ENCODE results near the gene POLRMT.
"Not testable (repeated sequence)": the region's sequence is repeated elsewhere in the genome, so short reads cannot be mapped to it uniquely, and the experiment has no call there.

POLRMT gene

DNA sequence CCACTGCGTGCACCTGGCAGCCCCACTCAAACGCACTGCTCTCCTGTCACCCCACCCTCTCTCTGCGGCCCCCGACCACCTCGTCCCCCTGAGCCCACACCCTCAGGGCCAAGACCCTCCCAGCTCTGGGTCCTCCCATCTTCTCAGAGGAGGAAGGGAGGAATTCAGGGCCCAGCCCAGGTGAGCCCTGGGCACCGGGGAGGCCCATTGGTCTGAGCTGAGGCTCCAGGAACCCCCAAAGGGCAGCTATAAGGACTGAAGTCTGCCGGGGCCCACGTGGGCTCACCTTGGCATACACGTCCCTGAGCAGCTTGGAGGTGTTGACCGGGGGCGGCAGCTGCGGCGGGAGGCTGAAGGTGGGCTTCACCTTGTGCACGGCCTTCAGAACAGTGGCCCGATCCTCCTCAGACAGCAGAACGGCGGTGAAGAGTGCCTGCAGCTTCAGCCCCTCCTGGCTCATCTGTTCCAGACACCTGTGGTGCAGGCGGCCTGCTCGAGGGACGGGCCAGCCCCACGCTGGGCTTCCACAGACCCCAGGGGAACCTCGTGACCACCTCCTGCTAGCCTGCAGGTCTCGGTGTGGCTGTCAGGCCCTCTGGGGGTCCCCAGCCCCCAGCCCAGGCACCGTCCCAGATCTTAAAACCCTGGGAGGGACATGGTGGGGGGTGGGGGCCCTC is 8.8 kb downstream of the POLRMT start:
- no peak for DNase-seq

DNA sequence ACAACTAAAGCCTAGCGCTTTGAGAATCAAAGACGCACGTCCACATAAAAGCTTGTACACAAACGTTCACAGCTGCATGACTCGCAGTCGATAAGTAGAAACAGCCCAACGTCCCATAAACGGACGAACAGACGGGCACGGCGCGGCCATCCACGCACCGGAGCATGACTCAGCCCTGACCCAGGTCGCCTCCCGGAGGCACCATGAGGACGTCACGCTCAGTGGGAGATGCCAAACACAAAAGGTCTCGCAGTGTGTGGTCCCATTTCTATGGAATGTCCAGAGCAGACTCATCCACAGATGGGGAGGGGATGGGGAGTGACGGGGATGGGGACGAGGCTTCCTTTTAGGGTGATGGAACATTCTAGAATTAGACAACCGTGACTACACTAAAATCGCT is 9.4 kb downstream of the POLRMT start:
- DNase-seq, result no peak

DNA sequence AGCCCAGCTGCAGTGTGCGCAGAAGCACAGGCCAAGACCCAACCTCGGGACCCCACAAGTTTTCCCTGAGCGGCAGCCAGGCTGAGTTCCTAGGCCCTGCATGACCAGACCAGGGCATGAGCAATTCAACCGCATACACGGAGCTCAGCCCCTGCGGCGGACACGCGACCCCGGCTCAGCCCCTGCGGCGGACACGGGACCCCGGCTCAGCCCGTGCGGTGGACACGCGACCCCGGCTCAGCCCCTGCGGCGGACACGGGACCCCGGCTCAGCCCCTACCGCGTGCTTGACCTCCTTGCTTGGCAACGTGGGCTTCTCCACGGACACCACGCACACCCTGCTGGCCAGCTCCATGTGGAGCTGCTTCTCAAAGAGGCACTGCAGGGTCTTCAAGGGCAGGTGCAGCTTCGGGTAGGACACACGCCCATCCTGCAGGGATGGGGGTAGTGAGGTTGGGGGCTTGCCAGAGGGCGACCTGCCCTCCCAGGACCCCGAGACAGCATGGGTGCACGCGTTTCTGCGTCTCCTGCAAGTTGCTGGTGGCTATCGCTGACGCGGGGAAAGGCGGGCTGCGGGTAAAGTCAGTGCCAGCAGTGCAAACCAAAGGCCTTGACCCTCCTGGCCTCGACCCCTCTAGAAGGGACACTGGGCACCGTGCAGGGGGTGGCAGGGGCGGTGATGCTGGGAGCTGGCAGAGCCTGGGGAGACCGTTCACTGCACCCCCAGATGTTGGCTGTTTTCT is 10.0 kb downstream of the POLRMT start:
- DNase-seq, result no peak

DNA sequence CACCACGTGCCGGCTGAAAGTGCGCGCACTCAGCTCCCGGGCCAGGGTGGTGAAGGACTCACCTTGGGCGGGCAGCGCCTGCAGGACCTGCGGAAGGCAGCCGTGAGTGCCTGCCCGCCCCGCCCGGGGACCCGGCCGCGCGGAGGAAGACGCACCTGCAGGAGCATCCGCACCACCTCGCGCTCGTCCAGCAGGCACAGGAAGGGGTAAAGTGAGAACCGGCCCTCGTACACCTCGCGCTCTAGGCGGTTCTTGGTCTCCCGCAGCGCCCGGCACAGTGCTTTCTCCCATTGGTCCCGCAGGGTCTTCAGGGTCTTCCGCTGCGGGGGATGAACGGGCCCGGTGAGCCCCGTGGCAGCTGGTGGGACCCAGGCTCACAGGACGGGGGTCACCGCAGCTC is 10.7 kb downstream of the POLRMT start:
- DNase-seq, result no peak

DNA sequence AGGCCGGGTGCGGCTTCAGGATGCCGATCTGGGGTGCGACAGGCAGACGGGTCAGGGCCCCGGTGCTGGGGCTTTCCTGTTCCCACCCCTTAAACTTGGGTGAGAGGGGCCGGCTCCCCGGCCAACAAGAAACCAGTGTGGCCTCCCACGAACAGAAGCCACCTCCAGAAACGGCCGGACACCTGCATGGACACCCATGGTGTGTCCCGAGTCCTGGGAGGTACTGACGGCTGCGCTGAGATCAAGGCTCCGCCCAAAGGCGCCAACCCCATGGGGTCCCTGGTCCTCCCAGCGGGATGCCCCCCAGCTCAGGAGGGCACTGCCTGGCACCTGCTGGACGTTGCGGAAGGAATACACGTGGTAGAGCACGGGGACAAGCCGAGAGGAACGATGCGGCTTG is 11.5 kb downstream of the POLRMT start:
- no peak for DNase-seq

DNA sequence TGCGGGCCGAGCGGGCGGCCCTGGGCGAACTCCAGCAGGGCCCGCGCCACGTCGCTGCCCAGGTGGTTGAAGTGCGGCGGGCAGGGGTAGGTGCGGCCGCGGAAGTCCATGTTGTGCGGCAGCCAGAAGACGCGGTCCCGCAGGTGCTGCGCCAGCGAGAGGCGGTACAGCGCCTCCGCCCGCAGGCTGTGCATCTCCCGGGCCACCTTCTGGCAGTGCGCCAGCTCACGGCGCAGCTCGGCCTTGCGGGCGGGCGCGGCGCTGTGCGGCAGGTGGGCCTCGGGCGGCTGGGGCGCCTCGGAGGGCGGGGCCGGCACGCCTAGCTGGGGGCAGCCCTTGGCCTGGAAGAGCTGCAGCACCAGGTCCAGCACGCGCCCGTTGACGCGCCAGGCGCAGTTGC is 12.1 kb downstream of the POLRMT start:
- DNase-seq, result not testable (repeated sequence)

DNA sequence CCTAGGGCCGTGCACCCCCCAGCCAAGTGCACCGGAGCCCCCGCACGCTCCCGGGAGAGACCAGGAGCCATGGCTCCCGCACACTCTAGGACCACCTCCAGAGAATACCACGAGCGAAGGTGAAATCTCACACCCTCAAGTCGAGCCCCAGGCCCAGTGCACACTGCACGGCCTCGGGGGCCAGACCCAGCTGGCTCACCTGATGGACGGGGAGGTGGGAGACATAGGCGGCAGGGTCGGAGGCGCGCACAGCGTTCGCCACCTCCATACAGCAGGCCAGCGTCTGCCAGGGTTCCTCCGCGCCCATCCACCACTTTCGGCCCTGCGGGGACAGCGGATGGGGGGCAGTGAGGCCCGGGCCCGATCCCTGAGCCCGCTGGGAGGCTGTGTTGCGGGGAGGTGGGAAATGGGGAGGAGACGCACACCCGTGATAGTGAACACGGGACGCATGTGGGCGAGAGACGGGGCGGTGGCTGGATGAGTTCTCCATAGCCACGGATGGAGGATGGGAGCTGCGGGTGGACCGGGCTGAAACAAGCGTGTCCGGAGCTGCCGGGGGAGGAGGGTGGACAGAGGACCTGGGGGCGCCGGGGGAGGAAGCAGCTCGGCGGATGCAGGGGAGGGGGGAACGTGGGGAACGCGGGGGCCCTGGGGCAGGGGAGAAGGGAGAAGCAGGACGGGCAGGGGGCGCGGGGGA is 13.0 kb downstream of the POLRMT start:
- no peak for DNase-seq

DNA sequence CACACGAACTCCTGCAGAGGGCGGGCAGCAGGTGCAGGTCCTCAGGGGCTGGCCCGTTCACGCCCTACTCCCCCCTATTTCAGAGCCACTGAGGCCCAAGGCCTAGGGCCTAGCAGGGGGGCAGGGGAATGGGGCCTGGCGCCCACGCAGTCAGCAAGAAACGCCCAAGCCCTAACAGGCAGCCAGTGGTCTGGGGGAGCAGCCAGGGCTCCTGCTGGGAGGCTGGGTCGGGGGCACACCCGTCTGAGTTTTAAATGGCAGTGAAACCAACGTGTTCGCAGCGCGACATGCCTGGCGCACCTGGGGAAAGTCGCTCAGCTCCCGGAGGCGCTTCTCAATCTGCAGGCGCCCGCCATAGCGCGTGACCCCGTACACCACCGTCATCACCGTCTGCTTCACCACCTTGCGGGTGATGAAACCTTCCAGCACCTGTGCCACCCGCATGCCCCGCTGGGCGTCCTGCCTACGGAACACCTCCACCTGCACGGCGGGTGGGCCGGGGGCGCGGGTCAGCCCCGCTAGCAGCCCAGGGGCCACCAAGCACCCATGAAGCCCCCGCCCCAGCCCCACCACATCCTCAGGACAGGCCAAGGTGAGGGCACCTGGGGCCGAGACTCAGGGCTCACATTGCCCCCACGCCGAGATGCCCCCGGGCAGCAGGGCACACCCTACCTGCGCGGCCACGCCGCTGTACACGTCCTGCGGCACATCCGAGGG is 13.9 kb downstream of the POLRMT start:
- no peak for DNase-seq

DNA sequence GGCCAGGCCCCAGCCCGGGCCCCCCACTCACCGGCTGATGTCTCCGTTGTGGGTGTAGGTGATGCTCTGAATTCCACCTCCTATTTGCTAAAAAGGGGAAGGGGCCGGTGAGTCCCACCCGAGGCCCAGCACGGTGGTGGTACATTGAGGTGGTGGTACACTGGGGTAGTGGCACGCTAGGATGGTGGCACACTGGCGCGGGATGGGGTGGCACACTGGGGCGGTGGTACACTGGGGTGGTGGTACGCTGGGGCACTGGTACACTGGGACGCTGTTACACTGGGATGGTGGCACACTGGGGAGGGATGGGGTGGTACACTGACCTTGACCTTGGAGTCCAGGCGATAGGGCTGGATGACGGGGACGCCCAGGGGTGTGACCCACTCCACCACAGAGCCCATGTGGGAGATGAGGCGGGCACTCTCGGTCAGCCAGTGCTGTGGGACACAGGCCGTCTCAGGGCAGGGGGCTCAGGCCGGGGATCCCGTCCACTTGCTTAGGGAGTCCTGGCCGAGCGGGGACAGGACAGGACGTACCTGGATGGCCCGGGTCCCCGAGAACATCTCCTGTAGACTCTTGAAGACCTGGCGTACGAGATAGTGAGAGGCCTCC is 14.6 kb downstream of the POLRMT start:
- DNase-seq, result no peak

DNA sequence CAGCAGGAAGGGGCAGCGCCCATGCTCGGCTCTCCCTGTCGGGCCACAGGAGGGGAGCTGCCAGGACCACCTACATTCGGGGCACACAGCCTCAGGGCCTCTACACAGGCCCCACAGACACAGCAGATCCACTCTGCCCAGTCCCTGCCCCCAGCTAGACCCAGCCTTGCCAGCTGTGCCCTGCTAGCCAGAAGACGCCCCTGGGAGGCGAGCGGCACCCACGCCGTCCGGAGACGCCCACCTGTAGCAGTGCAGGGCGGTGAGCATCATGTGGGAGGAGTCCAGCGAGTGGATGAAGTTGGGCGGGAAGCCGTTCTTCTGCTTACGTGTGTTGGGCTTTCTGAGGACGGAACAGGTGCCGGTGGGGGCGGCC is 15.1 kb downstream of the POLRMT start:
- no peak for DNase-seq

DNA sequence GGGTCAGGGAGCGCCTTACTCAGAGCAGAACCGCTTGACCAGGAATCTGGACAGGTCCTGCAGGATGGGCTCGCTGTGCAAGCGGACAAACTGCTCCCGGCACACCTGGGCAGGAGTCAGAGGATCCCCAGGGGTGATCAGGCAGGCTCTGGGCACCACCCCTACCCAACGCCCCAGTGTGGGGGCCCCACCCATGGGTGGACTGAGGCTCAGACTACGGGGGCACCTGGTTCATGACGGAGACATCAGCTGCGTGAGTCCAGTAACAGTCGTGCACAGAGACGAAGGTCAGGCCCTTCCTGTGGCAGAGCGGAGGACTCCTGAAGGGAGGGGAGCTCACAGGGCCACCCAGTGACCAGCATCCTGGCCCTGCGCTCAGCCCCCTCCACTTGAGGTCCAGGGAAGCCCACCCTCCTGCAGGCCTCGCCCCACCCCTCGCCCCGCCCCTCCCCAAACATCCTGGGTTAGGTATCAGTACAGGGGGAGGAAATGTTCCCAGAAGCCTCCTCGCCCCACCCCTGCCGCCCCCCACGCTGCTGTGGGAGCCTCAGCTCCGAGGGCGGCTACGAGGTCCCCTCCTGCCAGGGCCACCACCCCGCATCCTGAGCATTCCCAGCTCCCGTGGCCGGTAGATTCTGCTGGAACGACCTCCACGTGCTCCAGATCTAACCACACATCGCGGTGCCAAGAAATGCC is 15.6 kb downstream of the POLRMT start:
- DNase-seq, result no peak

DNA sequence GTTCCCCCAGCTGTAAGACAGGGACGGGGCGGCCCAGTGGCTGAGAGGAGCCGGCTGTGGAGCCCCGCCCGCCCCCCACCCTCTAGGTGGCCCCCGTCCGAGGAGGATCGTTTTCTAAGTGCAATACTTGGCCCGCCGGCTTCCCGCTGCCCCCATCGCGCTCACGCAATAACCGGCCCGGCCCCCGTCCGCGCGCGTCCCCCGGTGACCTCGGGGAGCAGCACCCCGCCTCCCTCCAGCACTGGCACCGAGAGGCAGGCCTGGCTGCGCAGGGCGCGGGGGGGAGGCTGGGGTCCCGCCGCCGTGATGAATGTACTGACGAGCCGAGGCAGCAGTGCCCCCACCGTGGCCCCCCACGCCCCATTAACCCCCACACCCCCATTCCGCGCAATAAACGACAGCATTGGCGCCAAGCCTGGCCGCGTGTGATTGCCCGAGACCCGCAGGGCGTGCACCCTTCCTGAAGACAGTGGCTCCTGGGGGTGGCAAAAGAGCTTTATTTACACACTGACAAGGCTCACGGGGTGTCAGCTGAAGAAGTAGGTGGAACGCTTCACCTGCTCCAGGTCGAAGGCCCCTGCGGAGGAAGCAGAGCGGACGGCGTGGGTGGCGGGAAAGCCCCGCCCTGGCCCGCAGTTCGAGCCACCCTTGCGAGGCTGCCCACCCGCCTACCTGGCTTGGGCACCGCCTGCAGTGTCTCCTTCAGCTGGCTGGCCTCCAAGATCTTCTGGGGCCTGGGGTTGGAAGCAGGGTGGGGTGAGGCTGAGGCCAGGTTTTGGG is 16.4 kb downstream of the POLRMT start:
- DNase-seq, result no peak

DNA sequence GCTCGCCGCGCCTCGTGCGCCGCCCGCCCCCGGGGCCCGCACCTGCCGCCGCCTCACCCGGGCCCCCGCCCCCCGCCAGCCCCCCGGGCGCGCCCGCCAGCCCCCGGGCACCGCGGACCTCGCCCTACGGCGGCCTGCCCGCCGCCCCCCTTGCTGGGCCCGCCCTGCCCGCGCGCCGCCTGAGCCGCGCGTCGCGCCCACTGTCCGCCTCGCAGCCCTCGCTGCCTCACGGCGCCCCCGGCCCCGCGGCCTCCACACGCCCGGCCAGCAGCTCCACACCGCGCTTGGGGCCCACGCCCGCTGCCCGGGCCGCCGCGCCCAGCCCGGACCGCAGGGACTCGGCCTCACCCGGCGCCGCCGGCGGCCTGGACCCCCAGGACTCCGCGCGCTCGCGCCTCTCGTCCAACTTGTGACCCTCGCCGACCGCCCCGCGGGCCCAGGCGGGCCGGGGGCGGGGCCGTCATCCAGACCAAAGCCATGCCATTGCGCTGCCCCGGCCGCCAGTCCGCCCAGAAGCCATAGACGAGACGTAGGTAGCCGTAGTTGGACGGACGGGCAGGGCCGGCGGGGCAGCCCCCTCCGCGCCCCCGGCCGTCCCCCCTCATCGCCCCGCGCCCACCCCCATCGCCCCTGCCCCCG is 17.2 kb downstream of the POLRMT start:
- no peak for DNase-seq

DNA sequence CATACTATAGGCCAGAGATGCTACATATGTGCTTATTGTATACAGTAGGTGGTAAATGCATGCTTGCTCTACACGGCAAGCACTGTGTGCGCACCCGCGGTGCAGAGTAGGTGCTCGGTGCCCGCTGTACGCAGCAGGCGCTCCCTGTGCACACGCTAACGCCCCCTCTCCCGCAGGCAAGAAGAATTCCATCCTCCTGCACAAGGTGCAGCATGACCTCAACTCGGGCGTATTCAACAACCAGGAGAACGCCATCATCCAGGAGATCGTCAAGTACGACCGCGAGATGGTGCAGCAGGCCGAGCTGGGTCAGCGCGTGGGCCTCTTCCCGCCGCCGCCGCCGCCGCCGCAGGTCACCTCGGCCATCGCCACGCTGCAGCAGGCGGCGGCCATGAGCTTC is 17.7 kb downstream of the POLRMT start:
- no peak for DNase-seq

DNA sequence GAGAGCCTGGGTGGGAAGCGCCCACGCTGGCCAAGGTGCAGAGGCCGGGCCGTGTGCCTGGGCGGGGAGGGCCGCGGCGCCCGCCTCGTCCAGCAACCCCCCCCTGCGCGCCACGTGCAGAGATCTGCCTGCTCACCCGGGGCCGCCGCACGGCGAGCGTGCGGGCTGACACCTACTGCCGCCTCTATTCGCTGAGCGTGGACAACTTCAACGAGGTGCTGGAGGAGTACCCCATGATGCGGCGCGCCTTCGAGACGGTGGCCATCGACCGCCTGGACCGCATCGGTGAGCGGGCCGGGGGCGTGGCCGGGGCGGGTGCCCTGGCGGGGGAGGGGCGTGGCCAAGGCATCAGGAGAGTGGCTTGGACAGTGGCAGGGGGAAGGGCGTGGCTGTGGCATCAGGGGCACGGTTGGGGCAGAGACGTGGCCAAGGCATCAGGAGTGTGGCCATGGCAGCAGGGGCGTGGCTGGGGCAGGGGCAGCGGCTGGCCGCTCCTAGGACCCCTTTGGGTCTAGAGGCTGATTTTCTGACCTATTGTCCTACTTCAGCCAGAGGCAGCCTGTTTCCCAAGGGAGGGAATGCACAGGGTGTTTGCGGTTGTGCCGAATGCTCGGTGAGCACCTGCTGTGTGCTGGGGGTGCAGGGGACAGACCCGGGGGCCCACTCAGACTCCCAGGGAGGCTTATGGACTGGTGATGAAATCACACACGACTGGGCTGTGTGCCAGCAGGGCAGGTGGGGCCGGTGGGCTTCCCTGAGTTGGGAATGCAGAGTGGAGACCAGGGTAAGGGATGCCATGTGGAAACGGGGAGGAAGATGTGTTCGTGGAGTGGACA is 19.4 kb downstream of the POLRMT start:
- no peak for DNase-seq

DNA sequence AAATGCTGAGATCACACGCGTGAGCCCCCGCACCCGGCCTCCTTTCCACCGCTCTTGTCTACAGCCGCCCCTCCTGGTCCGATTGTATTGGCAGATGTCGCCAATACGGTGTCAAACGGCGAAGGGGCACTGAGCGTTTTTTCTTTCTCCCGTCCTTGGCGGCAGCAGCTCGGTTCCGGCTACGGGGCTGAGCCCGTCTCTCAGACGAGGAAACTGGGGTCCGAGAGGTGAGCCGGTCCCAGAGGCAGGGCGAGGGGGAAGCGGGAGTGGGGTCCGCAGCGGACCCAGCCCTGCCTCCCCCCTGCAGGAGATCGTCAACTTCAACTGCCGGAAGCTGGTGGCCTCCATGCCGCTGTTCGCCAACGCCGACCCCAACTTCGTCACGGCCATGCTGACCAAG is 20.4 kb downstream of the POLRMT start:
- no peak for DNase-seq

DNA sequence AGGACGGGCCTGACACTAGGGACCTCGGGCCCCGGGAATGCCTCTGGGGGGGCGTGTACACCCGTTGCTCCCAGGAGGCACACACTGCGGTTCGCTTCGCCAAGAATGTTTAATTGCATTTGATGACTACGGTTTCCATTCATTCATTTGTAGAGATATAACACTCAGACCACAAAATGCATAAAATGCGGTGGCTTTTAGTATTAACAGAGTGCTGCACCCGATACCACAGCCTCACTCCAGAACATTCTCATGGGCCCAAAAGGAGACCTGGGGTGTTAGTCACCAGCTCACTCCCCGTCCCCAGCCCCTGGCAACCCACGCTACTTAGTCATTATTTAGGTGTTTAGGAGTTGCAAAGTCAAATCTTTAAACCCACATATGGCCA is 21.9 kb downstream of the POLRMT start:
- peak; percentile 79 to 83 for DNase-seq

DNA sequence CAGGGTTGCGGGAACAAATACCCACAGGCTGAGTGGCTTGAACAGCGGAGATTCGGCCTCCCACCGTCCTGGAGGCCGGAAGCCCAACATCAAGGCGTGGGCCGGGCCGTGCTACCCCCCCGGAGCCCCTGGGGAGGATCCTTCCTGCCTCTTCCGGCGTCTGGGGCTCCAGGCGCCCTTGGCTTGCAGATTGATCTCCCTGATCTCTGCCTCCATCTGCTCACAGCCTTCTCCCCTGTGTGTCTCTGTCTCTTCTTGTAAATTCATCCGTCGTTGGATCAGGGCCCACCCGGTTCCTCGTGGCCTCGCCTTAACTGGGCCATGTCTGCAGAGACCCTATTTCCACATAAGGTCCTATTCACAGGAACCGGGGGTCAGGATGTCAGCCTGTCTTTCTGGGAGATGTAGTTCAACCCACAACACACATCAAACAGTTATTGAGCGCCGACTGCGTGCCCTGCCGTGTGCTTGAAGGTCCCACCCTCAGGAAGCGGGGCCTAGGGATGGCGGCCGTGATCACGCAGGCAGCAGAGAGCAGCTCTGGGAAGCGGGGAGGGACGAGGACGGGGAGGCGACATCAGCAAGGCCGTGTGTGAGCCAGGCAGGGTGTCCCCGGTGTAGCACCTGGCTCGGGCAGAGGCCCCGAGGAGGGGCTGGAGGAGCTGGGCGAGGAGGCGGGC is 22.4 kb downstream of the POLRMT start:
- DNase-seq, result peak; percentile 75 to 77

DNA sequence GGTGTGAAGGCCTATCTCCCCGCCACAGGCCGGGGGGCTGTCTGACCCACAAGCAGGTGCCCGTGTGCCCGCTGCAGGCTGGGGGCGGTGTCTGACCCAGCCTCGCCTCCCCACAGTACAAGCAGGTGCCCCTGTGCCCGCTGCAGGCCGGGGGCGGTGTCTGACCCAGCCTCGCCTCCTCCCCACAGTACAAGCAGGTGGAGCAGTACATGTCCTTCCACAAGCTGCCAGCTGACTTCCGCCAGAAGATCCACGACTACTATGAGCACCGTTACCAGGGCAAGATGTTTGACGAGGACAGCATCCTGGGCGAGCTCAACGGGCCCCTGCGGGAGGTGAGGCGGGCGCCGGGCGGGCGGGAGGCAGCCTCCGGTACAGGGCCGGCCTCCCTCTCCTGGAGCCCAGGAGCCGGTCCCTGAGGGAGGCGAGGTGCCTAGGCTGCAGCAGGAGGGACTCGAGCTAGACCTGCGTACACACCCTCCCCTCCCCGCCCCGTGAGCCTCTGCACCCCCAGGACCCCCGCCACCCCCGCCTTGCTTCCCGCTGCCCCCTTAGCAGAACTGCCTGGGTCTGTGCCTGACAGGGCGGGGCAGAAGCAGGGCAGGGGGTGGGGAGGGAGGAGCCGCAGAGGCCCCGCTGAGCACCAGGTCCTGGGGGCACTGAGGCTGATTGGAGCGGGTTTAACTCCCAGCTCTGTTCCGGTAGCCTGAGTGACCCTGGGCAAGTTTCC is 23.1 kb downstream of the POLRMT start:
- DNase-seq, result peak; percentile 60 to 65

Data from activated T-cell treated with anti-CD3 and anti-CD28 coated beads, Interleukin-2, amount 50 U/mL, for 48 hours (primary cell).